Left lung (tissue), 10 donors: Measurements from ENCODE around the gene ACTA2. TPM values are rescaled to one million over a fixed set of nuclear protein-coding genes. Genes with fewer than 3 reads are reported as not detected.

Source experiments
- ATAC-seq: fragments of 200-7000 bp; cut with Tn5 transposase; one replicate; pipeline ENCODE4 v1.9.1; 2020; ENCODE audit warnings: moderate library complexity
- DNase-seq, 4 donors: peaks; one replicate each; pipeline ENCODE4 v3.0.0-alpha.2; 2013 to 2020
- H3K27ac ChIP-seq, 2 donors: fragments of 200-600 bp; sonication (generic) in 1 of 2; one replicate each; pipeline versions ENCODE4 v1.5.0 to v1.8.0; 2020 to 2021
- H3K27me3 ChIP-seq, 2 donors: fragments of 200-600 bp; sonication (generic) in 1 of 2; one replicate each; pipeline versions ENCODE4 v1.5.0 to v1.8.0; 2020 to 2021
- H3K36me3 ChIP-seq, 2 donors: fragments of 200-600 bp; sonication (generic) in 1 of 2; one replicate each; pipeline versions ENCODE4 v1.5.0 to v1.8.0; 2020 to 2021
- H3K4me1 ChIP-seq, 2 donors: fragments of 200-600 bp; one replicate each; pipeline ENCODE4 v1.8.0; 2021
- H3K4me3 ChIP-seq, 2 donors: fragments of 200-600 bp; sonication (generic) in 1 of 2; one replicate each; pipeline versions ENCODE4 v1.5.0 to v1.8.0; 2020 to 2021; ENCODE audit warnings: mild to moderate bottlenecking in 1 of 2
- H3K9me3 ChIP-seq, 2 donors: fragments of 200-600 bp; sonication (generic) in 1 of 2; one replicate each; pipeline versions ENCODE4 v1.5.0 to v1.8.0; 2020 to 2021
- intact Hi-C, 2 donors: fragments of 100-400 bp; cut with DNase I; formaldehyde crosslinking; loops; one replicate each; pipeline versions ENCODE4 v1.11.2 to v1.14.2; 2022
- polyA plus RNA-seq, 6 donors: library from polyadenylated mRNA; unstranded; fragments of 120-200 nt; gene quantifications; one replicate each; pipeline ENCODE4 v1.2.1, GENCODE V29; 2013; ENCODE audit not compliant: insufficient read length in 6 of 6
- total RNA-seq, 2 donors: library from RNA; stranded (reverse); fragmentation: NEBNext Ultra II Directional; extraction: Animal tissue kit (Norgen Biotek cat#: 25700); gene quantifications; one replicate each; pipeline ENCODE4 v1.2.1, GENCODE V29; 2021
- TF ChIP-seq, protein P1 (sequence below), 2 donors: fragments of 200-600 bp; sonication (generic) in 1 of 2; IDR thresholded peaks; one replicate each; pipeline versions ENCODE4 v1.5.0 to v1.8.0; 2021; ENCODE audit warnings: antibody characterized with exemption in 2 of 2
- donor health status: DM: no; HTN: yes; CAD: no.
- donor health status: DM: no; HTN: no; CAD: no.

Gene ACTA2
- total and polyA plus RNA-seq, 8 donors: 415 to 612 (median 495) TPM

DNA sequence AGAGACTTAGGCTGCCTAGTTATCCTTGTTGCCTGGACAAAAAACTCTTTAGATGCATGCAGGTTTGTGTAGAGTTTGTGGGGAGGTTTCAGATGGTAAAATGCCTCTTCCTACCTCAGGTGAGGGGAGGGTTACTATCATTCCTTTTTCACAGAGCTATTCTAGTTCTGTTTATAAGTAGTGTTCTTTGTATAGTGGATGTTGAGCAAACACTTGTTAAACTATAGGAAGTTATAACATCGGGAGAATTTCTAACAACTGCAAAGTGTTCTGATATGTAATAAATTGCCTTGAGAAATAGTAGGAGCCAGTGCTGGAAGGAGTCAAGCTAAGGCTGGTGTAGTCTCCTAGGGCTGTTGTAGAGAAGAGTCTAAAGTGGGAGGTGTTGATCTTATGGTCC is 31.4 kb upstream of the ACTA2 start:
- no peak for DNase-seq
- H3K9me3 ChIP-seq: no peaks in the 10 kb centered on the region
- intact Hi-C loops: no loop called here
- peaks cover 16 to 26% of the 10 kb centered on the region in 2 donors for H3K4me1 ChIP-seq
- ATAC-seq: no peak
- TF ChIP-seq, protein P1, sequence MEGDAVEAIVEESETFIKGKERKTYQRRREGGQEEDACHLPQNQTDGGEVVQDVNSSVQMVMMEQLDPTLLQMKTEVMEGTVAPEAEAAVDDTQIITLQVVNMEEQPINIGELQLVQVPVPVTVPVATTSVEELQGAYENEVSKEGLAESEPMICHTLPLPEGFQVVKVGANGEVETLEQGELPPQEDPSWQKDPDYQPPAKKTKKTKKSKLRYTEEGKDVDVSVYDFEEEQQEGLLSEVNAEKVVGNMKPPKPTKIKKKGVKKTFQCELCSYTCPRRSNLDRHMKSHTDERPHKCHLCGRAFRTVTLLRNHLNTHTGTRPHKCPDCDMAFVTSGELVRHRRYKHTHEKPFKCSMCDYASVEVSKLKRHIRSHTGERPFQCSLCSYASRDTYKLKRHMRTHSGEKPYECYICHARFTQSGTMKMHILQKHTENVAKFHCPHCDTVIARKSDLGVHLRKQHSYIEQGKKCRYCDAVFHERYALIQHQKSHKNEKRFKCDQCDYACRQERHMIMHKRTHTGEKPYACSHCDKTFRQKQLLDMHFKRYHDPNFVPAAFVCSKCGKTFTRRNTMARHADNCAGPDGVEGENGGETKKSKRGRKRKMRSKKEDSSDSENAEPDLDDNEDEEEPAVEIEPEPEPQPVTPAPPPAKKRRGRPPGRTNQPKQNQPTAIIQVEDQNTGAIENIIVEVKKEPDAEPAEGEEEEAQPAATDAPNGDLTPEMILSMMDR (IDR thresholded peaks at IDR 0.05): no peak
- no peaks in the 10 kb centered on the region for H3K27me3 ChIP-seq
- no peak overlapping the region for H3K27ac ChIP-seq
- H3K36me3 ChIP-seq: no peaks in the 10 kb centered on the region
- no peak overlapping the region for H3K4me3 ChIP-seq

DNA sequence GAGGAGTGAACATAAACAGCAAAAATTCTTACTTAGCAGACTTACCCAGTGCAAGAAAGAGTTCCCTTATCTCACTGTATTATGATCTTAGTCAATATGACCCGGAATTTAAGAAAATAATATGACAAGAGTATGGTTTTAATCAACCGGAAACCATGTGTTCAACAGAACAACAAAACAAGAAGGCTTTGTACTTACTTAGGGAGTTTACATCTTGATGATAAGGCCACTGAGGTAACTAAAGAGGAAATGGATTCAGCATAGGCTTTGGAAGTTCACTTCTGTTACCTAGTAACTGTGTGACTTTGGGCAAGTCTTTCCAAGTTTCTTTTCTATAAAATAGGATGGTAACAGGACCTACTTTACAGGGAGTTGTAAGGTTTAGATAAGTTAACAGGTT is 30.6 kb upstream of the ACTA2 start:
- ATAC-seq: no peak

DNA sequence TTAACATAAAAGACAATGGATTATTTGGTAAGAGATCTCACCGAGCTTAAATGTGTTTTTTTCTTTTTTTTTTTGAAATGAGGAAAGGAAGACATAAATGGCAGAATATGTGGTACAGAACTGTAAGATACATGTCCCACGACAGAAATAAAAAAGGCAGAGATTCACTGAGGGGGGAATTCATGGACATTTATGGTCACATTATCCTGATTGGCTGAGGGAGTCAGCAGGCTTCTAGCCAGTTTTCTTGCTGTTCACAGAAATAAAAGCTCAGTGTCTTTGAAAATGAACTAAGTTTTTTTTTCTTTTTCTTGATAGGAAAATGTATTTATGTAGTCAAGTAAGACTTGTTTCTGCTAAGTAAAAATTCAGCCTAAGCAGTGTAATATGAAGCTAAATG is 29.8 kb upstream of the ACTA2 start:
- Histone ChIP-seq H3K9me3 (no peaks in the 10 kb centered on the region), H3K27ac (peak overlapping the region in 1 of 2 donors; percentile 53), H3K4me3 (no peak overlapping the region), H3K27me3 (no peaks in the 10 kb centered on the region), H3K4me1 (peaks cover 13 to 16% of the 10 kb centered on the region in 2 donors), H3K36me3 (no peaks in the 10 kb centered on the region)
- DNase-seq (no peak), ATAC-seq (no peak)
- TF ChIP-seq, protein P1 (IDR thresholded peaks at IDR 0.05): no peak
- intact Hi-C loops: no loop called here

More for the DNA sequence above, 30.6 kb upstream of the ACTA2 start:
- H3K4me1 ChIP-seq: peaks cover 16 to 21% of the 10 kb centered on the region in 2 donors
- no peaks in the 10 kb centered on the region for H3K9me3 ChIP-seq
- no peaks in the 10 kb centered on the region for H3K36me3 ChIP-seq
- no peak for DNase-seq
- TF ChIP-seq, protein P1 (IDR thresholded peaks at IDR 0.05): no peak
- H3K27ac ChIP-seq: peak overlapping the region in 1 of 2 donors; percentile 47
- intact Hi-C loops: no loop called here
- H3K4me3 ChIP-seq: no peak overlapping the region
- no peaks in the 10 kb centered on the region for H3K27me3 ChIP-seq

DNA sequence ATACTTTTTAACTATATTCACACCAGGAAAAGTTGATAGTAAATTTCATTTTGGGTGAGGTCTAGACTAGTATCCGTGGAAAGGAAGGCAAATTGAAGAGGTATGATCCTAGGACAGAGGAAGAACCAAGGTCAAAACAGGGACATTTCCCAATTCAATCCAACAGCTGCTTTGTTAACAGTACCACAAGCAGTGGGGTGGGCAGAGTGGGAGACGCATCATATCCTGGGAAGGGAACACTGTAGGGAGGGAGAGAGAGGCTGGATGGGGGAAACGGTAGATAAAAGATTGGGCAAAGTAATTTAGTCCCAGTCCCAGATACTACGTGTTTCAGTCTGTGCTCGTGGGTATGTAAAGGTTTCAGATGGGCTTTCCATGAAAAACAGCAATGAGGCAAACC is 28.9 kb upstream of the ACTA2 start:
- H3K4me3 ChIP-seq: no peak overlapping the region
- H3K27ac ChIP-seq: peak overlapping the region in 1 of 2 donors; percentile 53
- TF ChIP-seq, protein P1 (IDR thresholded peaks at IDR 0.05): no peak
- no peaks in the 10 kb centered on the region for H3K36me3 ChIP-seq
- no peaks in the 10 kb centered on the region for H3K9me3 ChIP-seq
- peaks cover 7 to 10% of the 10 kb centered on the region in 2 donors for H3K4me1 ChIP-seq
- DNase-seq (no peak), ATAC-seq (no peak)
- no peaks in the 10 kb centered on the region for H3K27me3 ChIP-seq
- intact Hi-C loops: no loop called here

DNA sequence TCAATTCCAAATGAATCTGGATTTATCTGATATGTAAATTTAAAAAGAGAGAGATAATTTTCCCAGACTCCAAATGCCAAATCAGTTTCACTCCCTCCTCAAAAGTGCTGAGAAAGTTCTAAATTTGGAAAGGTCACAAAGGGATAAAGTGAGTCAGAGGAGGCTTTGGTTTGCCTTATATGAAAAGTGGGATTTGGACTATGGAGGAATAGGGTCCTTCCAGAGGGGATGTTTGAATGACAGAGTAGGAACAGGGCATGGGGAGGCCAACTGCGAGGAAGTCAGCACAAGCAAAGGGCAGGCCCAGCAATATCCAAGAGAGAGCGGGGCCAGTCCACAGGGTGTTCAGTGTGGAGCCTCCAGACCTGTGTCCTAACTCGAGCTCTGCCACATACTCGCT is 28.2 kb upstream of the ACTA2 start:
- peak; percentile 25 for ATAC-seq
- Histone ChIP-seq H3K27ac (peak overlapping the region; percentile 50 to 53), H3K9me3 (no peaks in the 10 kb centered on the region), H3K36me3 (no peaks in the 10 kb centered on the region), H3K4me3 (no peak overlapping the region), H3K4me1 (peaks cover 7 to 11% of the 10 kb centered on the region in 2 donors), H3K27me3 (no peaks in the 10 kb centered on the region)
- TF ChIP-seq, protein P1 (IDR thresholded peaks at IDR 0.05): no peak
- intact Hi-C loops: no loop called here
- DNase-seq: no peak
